Mammary epithelial cell (primary cell): ENCODE measurements around the gene KCNK10.

Experiments
- EZH2 ChIP-seq: IDR thresholded peaks from 2 replicates; pipeline ENCODE4 v1.6.1; 2012; ENCODE audit warnings: low read length, inconsistent platforms, borderline replicate concordance
- TF ChIP-seq, protein P1 (sequence below), 2 donors: IDR thresholded peaks in 1 of 2; conservative IDR thresholded peaks in 1 of 2; 2 replicates each; pipeline ENCODE4 v1.5.1; 2011 to 2012; ENCODE audit warnings: inconsistent platforms in 2 of 2, low read length in 2 of 2, mild to moderate bottlenecking in 2 of 2, control low read depth in 1 of 2, low read depth in 1 of 2; ENCODE audit not compliant: insufficient read depth in 1 of 2; ENCODE audit errors: extremely low read depth in 1 of 2

GRCh38 chr14:88249266-88249665 is 73.8 kb downstream of the KCNK10 start:
- TF ChIP-seq, protein P1, sequence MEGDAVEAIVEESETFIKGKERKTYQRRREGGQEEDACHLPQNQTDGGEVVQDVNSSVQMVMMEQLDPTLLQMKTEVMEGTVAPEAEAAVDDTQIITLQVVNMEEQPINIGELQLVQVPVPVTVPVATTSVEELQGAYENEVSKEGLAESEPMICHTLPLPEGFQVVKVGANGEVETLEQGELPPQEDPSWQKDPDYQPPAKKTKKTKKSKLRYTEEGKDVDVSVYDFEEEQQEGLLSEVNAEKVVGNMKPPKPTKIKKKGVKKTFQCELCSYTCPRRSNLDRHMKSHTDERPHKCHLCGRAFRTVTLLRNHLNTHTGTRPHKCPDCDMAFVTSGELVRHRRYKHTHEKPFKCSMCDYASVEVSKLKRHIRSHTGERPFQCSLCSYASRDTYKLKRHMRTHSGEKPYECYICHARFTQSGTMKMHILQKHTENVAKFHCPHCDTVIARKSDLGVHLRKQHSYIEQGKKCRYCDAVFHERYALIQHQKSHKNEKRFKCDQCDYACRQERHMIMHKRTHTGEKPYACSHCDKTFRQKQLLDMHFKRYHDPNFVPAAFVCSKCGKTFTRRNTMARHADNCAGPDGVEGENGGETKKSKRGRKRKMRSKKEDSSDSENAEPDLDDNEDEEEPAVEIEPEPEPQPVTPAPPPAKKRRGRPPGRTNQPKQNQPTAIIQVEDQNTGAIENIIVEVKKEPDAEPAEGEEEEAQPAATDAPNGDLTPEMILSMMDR (conservative IDR thresholded peaks at IDR 0.05 in 1 of 2, IDR thresholded peaks at IDR 0.05 in 1 of 2; ENCODE audit: extremely low read depth in 1 of 2, insufficient read depth in 1 of 2, low read depth in 1 of 2, low read length in 2 of 2), result no peak
- TF ChIP-seq EZH2, result no peak
